Fibroblast of lung (primary cell): ENCODE data around the gene CDK4.

Experiments
- CTCF ChIP-seq, 2 donors: IDR thresholded peaks in 1 of 2; conservative IDR thresholded peaks in 1 of 2; 1 replicate in 1 of 2; 2 replicates in 1 of 2; pipeline ENCODE4 v1.5.1; 2011 to 2012; ENCODE audit warnings: low read length in 2 of 2, control low read depth in 1 of 2, inconsistent platforms in 1 of 2, low read depth in 1 of 2, mild to moderate bottlenecking in 1 of 2
- EZH2 ChIP-seq: IDR thresholded peaks from 2 replicates; pipeline ENCODE4 v1.5.1; 2012; ENCODE audit warnings: low read length, control low read depth, mild to moderate bottlenecking; ENCODE audit errors: missing control alignments

GRCh38 chr12:57741413-57741789, 10.7 kb downstream of the CDK4 start:
- TF ChIP-seq CTCF (conservative IDR thresholded peaks at IDR 0.05 in 1 of 2, IDR thresholded peaks at IDR 0.05 in 1 of 2; ENCODE audit: low read depth in 1 of 2, low read length in 2 of 2) (no peak), EZH2 (no peak)
